ENCODE results near the gene STAM2. TPM values are rescaled to one million over a fixed set of nuclear protein-coding genes. Genes with fewer than 3 reads are reported as not detected.
"Not testable (repeated sequence)": the region's sequence is repeated elsewhere in the genome, so short reads cannot be mapped to it uniquely, and the experiment has no call there.

The STAM2 gene
- 10 to 100 TPM; 16.5 to 29.2 (median 22.1) TPM for polyA plus RNA-seq (ENCODE audit: insufficient read length in 10 of 10)
- long read RNA-seq, donor 1, full-length matches to known transcripts = 4 of 4 reads
- long read RNA-seq, donor 1, partial matches to known transcripts = 0 of 4 reads
- long read RNA-seq, donor 1, other reads (novel, unspliced or antisense) = 0 of 4 reads
- long read RNA-seq, donor 2, full-length matches to known transcripts = 3 of 3 reads
- long read RNA-seq, donor 2, partial matches to known transcripts = 0 of 3 reads
- long read RNA-seq, donor 2, other reads (novel, unspliced or antisense) = 0 of 3 reads
- long read RNA-seq, donor 3 = 0 reads
- long read RNA-seq, donor 4, full-length matches to known transcripts = 4 of 4 reads
- long read RNA-seq, donor 4, partial matches to known transcripts = 0 of 4 reads
- long read RNA-seq, donor 4, other reads (novel, unspliced or antisense) = 0 of 4 reads
- long read RNA-seq, donor 5, full-length matches to known transcripts = 2 of 2 reads
- long read RNA-seq, donor 5, partial matches to known transcripts = 0 of 2 reads
- long read RNA-seq, donor 5, other reads (novel, unspliced or antisense) = 0 of 2 reads
- long read RNA-seq, donor 6, full-length matches to known transcripts = 8 of 8 reads
- long read RNA-seq, donor 6, partial matches to known transcripts = 0 of 8 reads
- long read RNA-seq, donor 6, other reads (novel, unspliced or antisense) = 0 of 8 reads
- long read RNA-seq, donor 7, full-length matches to known transcripts = 2 of 2 reads
- long read RNA-seq, donor 7, partial matches to known transcripts = 0 of 2 reads
- long read RNA-seq, donor 7, other reads (novel, unspliced or antisense) = 0 of 2 reads
- long read RNA-seq, donor 8 = 0 reads
- long read RNA-seq, donor 9 = 0 reads

DNA sequence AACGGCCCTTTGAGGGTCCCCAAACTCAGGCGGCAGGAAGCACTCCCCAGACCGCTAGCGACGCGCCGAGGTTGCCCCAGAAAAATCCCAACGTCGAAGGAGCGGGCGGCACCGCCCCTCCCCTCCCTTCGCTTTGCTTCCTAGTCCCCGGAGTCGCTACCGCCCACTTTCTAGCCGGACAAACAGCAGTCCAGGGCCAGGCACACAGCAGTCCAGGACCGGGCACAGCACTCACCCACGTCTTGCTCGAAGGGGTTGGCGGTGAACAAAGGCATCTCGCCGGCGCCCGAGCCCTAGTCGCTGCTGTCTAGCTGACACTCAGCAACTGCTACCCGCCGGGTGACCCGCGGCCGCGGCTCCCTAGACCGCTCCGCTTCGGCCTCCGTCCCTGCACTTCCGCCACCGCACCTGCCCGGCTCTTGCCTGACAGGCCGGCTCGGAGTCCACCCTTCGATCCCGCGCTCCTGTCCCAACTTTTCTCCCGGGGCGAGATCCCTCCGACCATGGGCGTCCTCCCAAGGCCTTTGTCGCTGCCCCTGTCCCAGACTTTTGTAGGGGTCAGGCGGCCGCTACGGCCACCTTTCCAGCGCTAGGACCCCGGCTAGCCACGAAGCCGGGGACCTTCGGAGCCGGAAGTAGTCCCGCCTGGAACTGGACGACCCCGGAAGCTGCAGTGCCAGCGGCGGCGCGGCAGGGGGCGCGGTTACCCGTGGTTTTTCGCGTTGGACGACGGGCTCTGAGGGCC, at the start of gene STAM2:
TSS of gene STAM2 (minus strand) at position 396 of the 745 bp plus-strand sequence. CDS start at position 275, 121 bp downstream.
- DNase-seq = peak; percentile 94 to 99 (median 95)

- peak; percentile 27 to 82 (median 52) for DNase-seq
These were observed 48.4 kb upstream of the STAM2 start for GRCh38 chr2:152223977-152224376.

- DNase-seq = peak; percentile 85 to 91 (median 87)
These were observed 47.5 kb upstream of the STAM2 start for GRCh38 chr2:152222975-152223637.

GRCh38 chr2:152221839-152222238, 46.3 kb upstream of the STAM2 start:
- peak; percentile 57 to 87 (median 76) for DNase-seq

GRCh38 chr2:152219077-152219828, 43.7 kb upstream of the STAM2 start:
- no peak for DNase-seq

DNA sequence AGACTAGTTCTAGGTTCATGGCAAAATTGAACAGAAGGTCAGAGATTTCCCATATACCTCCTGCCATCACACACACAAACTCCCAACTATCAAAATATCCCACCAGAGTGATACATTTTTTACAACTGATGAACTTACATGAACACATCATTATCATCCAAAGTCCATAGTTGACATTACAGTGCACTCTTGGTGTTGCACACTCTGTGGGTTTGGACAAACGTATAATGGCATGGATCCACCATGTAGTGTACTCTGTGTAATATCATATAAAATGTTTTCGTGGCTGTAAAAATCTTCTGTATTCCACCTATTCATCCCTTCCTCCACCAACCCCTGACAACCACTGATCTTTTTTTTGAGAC, 25.9 kb upstream of the STAM2 start:
- DNase-seq = no peak

GRCh38 chr2:152200565-152201465, 25.3 kb upstream of the STAM2 start:
- DNase-seq = peak; percentile 9 to 87 (median 39)

DNA sequence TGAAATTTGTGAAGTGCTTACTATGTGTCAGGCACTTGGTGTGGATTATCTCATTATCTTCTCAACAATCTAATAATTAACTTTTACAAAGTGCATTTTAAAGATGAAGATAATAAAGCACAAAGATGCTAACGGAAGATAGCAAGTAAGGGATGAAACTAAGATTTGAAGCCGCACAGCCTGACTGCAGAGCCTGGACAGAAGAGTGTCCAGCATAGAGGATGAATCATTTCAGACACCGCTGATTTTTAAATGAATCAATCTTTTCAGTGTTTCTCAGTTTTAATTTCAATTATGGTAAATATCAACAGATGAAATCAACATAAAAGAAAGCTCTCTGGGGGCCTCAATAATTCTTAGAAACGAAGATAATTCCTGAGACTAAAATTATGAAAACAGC, 24.5 kb upstream of the STAM2 start:
- no peak for DNase-seq

- DNase-seq = no peak
These were observed 22.9 kb upstream of the STAM2 start for GRCh38 chr2:152198499-152198898.

DNA sequence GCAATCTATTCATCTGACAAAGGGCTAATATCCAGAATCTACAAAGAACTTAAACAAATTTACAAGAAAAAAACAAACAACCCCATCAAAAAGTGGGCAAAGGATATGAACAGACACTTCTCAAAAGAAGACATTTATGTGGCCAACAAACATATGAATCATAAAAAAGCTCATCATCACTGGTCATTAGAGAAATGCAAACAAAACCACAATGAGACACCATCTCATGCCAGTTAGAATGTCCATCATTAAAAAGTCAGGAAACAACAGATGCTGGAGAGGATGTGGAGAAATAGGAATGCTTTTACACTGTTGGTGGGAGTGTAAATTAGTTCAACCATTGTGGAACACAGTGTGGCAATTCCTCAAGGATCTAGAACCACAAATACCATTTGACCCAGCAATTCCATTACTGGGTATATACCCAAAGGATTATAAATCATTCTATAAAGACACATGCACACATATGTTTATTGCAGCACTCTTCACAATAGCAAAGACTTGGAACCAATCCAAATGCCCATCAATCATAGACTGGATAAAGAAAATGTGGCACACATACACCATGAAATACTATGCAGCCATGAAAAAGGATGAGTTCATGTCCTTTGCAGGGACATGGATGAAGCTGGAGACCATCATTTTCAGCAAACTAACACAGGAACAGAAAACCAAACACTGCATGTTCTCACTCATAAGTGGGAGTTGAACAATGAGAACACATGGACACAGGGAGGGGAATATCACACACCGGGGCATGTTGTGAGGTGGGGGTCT, 22.1 kb upstream of the STAM2 start:
- not testable (repeated sequence) for DNase-seq

DNA sequence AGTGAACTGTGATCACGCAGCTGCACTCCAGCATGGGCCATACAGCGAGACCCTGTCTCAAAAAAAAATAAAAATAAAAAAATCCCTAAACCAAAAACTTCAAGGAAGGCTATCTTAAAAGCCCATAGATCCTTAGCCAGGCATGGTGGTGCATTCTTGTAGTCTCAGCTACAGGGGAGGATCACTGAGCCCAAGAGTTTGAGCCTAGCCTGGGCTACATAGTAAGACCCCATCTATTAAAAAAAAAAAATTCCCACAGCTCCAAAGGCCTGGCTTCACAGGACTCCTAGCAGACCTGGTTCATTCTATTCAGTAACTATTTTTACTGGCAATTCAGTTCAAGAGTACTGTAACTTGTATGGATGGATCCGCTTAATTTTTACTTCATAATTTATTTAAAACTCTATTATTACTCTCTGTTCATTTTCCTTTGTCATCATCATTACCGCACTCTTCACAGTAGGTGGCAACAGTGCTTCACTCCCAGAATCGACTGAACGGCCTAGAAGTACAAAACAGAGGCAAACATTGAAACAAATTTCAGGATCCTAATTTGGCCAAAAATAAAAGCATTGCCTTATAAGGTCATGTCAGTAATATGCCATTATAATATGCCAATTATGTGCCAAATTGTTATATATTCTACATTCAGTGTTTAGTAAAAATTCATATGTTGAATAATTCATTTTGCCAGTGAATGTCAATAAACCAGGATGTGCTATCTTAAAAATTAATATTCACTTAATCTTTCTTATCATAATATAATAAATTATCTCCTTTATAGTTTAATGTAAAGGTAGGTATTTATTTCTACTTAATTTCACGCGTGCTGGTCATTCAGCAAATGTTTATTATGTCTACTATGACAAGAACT, 14.3 kb upstream of the STAM2 start:
- DNase-seq = peak; percentile 58 to 78 (median 68)

- DNase-seq = not testable (repeated sequence)
These were observed 11.2 kb upstream of the STAM2 start for GRCh38 chr2:152186808-152187207.

DNA sequence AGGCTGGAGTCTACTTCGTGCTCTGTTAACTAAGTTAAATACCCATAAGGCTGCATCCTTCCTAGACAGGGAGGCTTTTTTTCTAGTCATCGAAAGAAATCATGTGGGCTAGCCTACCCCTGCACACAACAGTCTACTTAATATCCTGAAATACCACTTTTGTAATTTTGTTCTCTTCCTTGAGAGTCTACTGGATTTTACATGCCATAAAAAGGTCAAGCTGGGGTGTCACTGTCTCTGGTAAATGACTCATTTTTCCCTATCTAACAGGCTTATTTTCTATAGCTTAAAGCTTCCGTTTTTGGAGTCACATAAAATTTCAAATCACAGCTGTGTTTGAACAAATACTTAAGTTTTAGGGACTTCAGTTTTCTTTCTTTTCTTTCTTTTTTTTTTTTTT, 10.7 kb upstream of the STAM2 start:
- no peak for DNase-seq

GRCh38 chr2:152183401-152184073, 8.0 kb upstream of the STAM2 start:
- DNase-seq = no peak

DNA sequence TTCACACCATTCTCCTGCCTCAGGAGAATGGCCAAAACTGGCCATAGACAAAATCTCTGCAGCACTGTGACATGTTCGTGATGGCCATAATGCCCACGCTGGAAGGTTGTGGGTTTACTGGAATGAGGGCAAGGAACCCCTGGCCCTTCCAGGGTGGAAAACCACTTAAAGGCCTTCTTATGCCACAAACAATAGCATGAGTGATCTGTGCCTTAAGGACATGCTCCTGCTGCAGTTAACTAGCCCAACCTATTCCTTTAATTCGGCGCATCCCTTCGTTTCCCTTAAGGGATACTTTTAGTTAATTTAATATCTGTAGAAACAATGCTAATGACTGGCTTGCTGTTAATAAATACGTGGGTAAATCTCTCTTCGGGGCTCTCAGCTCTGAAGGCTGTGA, 2.1 kb upstream of the STAM2 start:
- DNase-seq = not testable (repeated sequence)

DNA sequence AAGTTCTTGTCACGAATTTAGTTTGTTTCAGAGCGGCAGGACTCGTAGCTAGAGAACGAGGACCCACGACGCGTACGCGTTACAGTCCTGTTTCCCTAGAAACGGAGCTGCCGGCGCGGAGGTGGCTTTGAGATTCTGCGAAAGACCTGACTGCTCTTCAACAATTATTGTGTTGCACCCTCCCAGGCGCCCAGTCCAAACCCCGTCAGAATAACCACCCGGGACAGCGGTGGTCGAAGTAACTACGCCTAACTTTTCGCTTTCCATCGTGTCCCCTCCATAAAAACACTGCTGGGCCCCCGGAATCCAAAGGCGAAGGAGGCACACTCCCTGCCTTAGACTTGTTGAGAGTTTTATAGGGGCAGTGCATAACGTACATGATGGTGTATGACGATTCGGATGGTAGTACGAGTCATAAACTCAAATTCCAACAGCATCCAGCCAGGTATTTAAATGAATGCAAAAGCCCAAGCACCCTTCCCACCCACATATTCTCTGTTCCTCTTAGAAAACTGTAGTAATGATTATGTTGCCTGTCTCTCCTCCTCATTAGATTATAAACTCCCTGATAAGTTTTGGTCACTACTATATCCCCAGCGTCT, 651 bp upstream of the STAM2 start:
- DNase-seq = no peak

DNA sequence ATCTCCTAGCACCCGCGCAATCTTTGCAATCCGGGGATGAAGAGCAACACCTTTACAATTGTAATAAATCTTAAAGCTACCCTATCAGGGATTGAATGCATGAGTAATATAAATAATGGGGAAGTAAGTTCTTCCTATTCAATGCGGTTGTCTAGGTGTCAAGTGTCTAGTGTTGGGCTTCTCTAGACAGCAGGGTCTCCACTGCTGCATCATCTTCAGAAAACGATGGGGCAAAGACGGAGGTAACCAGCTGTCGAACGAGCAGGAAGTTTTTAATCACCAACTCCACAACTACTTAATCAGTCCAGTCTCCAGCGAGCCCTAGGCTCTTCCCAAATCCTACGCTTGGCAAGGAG, 573 bp downstream of the STAM2 start:
- DNase-seq = no peak

Data from muscle of back (tissue), 13 donors.